HG02763 (cell line): ENCODE data around the gene KLHL2.
A peak's percentile ranks its signal among the peaks of the same experiment; 100 is the strongest.
"Not testable (repeated sequence)": the region's sequence is repeated elsewhere in the genome, so short reads cannot be mapped to it uniquely, and the experiment has no call there.

Experiments used
- ATAC-seq: cut with Tn5 transposase; IDR thresholded peaks from one replicate; pipeline ENCODE4 v1.9.1; 2021; ENCODE audit warnings: mild to moderate bottlenecking, moderate library complexity; ENCODE audit not compliant: unreplicated experiment

Gene KLHL2, protein sequence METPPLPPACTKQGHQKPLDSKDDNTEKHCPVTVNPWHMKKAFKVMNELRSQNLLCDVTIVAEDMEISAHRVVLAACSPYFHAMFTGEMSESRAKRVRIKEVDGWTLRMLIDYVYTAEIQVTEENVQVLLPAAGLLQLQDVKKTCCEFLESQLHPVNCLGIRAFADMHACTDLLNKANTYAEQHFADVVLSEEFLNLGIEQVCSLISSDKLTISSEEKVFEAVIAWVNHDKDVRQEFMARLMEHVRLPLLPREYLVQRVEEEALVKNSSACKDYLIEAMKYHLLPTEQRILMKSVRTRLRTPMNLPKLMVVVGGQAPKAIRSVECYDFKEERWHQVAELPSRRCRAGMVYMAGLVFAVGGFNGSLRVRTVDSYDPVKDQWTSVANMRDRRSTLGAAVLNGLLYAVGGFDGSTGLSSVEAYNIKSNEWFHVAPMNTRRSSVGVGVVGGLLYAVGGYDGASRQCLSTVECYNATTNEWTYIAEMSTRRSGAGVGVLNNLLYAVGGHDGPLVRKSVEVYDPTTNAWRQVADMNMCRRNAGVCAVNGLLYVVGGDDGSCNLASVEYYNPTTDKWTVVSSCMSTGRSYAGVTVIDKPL

DNA sequence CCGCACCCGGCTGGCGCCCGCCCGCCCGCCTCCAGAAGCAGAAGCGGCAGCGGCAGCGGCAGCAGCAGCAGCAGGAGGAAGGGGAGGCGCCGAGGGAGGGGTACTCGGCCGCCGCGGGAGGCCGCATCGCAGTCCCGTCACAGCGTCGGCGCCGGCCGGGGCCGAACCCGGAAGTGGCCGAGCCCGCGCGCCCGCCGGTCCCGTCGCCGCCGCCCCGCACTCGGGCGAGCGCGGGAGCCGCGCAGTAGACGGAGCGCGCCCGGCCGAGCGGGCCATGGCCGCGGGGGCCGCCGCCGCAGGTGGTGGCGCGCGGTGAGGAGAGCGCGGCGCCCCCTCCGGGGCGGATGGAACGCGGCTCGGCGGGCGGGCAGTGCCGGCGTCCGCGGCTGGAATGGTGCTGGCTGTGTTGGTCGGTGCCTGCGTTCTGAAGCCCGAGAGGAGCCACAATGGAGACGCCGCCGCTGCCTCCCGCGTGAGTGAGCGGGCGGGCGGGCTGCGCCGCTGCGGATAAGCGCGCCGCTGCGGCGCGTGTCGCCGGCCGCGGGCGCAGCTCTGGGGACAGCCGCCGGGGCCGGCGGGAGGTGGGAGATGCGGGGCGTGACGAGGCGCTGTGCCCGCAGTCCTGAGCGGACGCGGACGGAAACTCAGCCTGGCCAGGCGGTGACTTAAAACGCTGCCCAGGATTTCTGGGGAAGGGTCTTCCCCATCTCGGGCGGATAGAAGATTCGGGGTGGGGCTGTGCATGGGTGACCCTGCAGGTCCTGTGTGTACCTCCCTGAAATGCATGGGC lies at the start of gene KLHL2:
KLHL2 (plus strand) TSS at position 131 of the 790 bp plus-strand sequence; CDS start at position 447, 316 bp downstream.
- peak; percentile 83 for ATAC-seq

GRCh38 chr4:165158762-165159161 lies 48.6 kb upstream of the KLHL2 start:
- no peak for ATAC-seq

- no peak for ATAC-seq
Measured at GRCh38 chr4:165164257-165164656, 43.1 kb upstream of the KLHL2 start.

DNA sequence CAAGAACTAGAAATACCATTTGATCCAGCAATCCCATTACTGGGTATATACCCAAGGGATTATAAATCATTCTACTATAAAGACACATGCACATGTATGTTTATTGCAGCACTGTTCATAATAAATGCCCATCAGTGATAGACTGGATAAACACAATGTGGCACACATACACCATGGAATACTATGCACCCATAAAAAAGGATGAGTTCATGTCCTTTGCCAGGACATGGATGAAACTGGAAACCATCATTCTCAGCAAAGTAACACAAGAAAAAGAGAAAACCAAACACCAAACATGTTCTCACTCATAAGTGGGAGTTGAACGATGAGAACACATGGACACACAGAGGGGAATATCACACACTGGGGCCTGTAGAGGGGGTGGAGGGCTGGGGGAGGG lies 40.5 kb upstream of the KLHL2 start:
- ATAC-seq, result not testable (repeated sequence)

DNA sequence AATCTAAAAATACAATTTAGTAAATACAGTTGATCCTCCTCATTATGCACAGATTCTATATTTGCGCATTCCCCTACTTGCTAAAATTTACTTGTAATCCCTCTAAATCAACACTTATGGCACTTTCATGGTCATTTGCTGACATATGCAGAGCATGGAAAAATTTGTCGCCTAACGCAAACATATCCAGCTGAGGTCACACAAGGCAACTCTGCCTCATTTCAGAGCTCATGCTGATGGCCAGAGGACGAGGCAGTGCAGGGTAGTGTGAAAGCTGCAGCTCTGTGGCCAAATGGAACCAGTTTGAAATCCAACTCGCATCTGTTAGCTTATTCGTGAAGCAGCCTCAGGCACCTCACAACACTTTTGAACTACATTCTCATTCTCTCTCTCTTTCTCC lies 39.7 kb upstream of the KLHL2 start:
- ATAC-seq, result no peak

DNA sequence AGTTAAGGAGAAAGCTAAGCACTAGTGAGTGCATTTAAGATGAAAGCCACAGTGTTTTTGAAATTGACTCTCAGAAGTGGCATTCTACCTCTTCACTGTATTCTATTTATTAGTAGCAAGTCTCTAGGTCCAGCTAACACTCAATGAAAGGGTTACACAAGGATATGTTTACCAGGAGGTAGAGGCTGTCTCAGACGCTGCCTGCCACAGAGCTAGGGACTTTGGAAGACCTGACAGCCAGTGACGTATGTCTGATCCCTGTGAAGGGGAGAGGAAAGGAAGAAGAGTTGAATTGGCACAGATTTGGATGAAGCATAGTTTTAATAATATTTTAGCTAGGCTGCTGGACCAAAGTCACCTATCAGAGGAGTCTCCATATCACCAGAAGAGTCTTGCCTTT lies 36.5 kb upstream of the KLHL2 start:
- ATAC-seq, result no peak

DNA sequence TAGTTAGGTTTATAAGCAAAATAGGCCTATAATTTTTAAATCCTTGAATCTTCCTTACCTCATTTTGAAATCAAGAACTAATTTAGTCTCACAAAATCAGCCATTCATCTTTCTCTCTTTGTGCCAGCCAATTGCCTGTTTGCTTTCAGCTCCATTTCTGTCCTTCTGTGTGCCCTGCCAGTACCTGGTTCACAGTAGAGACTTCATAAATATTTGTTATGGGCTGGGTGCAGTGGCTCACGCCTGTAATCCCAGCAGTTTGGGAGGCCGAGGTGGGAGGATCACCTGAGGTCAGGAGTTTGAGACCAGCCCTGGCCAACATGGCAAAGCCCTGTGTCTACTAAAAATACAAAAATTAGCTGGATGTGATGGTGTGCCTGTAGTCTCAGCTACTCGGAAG lies 31.9 kb upstream of the KLHL2 start:
- ATAC-seq, result not testable (repeated sequence)

DNA sequence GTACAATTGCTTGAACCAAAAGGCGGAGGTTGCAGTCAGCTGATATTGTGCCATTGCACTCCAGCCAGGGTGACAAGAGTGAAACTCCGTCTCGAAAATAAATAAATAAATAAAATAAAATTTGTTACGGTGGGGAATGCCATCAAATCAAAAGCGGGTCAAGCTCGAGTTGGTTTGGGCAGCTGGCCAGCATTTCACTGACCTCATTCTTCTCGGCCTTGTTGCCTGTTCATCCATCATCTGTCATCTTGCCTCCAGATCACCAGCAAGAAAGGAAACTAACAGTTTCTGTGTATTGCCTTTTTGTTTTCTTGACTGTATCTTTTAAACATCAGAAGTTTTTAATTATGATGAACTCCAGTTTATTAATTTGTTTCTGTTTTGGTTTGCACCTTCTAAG lies 31.5 kb upstream of the KLHL2 start:
- no peak for ATAC-seq

DNA sequence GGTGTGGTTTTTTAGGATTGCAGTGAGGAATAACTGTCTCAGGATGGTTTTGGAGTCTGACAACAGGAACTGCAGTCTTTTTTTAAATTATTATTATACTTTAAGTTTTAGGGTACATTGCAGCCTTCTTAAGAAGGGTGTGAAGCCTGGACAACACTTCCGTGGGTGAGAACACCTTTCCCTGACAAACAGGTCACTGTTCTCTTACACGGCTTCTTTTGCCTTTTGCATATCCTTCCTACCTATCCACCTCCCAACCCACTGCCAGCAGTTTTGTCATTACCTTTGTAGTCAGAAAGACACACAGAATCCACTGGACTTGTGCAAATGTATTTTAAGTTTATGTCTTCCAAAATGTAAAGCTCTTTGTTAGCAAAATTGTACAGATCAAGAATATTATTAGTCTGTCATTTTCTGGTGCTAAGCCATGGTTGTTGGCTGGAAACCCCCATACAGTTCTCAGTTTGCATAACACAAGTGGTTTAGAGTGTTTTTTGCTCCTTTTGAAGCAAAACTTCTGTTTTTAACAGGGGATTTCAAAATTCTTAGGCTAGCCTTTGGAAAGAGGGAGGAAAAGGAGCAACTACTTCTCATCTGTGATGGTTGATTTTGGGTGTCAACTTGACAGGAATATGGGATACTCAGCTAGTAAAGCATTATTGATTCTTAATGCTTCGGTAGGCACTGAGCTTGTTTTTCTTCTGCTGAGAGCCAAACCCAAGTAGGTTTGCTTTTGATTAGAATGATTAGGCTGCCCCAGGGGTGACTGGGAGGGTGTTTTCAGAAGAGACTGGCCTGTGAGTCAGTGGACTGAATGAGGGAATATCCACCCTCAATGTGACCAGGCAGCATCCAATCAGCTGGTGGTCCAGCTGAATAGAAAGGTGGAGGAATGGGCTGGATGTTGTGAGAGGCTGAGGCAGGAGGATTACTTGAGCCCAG lies 29.4 kb upstream of the KLHL2 start:
- peak; percentile 56 for ATAC-seq

- no peak for ATAC-seq
Measured at GRCh38 chr4:165184220-165184619, 23.1 kb upstream of the KLHL2 start.

GRCh38 chr4:165184998-165185397 lies 22.4 kb upstream of the KLHL2 start:
- ATAC-seq, result not testable (repeated sequence)

DNA sequence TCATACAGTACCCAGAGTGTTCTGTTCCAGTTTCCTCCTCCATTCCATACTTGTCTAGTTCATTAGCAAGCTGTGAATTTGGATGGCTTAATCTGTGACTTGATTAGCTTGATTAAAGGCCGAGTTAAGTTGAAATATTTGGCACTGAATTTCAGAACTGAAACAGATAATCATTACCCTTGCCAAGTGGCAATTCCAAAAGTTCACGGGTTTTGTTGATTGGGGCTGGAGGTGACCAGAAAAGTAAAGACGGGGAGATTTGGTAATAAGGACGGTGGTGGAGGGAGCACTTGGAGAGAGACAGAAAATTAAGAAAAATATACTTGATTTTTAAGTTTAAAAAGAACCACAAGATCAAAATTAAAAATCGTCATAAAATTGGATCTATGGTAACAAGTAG lies 21.9 kb upstream of the KLHL2 start:
- no peak for ATAC-seq

- no peak for ATAC-seq
Measured at GRCh38 chr4:165190591-165191347, 16.6 kb upstream of the KLHL2 start.

DNA sequence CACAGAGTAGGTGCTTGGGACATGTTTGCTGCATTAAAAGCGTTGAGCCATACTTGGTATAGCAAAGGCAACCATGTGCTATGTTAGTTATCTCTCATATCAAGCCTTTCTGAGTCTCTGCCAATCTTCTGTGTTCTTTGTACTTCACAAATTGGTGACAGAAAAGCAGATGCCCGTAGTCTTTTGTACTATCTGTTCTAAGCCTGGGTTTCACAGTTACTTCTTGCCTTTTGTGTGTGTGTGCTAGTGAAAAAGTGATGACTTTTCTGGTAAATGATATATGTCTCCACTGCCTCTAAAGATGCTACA lies 16.1 kb upstream of the KLHL2 start:
- ATAC-seq, result no peak

- no peak for ATAC-seq
Measured at GRCh38 chr4:165191814-165192499, 15.4 kb upstream of the KLHL2 start.

DNA sequence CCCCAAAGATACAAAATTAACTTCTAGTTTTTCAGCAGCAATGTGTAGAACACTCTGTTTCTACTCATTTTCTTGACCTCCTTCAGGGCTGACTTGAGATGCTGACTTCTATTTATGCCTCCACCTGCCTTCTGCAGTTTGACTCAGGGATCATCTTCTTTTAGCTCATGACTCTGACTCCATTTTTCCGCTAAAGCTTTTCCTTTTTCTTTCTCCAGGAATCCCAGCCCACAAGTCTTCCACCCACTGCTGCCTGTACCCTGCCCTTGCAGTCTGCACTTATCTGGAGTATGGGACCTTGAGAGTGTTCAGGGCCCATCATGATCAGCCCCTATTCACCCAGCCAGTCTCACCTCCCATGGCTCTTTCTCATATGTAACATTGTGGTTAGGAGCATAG lies 14.9 kb upstream of the KLHL2 start:
- ATAC-seq, result no peak

DNA sequence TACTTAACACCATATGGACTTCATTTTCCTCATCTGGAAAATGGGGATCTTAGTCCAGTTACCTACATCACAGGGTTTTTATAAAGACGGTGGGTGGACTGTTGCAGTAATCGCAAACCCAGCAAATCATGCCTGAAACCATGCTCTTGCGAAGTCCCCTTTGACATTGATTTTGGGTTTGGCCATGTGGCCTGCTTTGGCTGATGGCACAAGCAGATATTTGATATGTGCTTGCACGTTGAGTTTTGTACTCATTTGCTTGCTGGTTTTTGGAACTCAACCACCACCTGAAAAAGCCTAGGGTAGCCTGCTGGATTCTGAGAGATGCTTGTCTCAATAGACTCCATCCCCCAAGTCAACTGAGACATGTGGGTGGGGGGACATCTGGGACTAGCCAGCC lies 14.4 kb upstream of the KLHL2 start:
- ATAC-seq, result no peak

GRCh38 chr4:165194368-165194767 lies 13.0 kb upstream of the KLHL2 start:
- no peak for ATAC-seq

DNA sequence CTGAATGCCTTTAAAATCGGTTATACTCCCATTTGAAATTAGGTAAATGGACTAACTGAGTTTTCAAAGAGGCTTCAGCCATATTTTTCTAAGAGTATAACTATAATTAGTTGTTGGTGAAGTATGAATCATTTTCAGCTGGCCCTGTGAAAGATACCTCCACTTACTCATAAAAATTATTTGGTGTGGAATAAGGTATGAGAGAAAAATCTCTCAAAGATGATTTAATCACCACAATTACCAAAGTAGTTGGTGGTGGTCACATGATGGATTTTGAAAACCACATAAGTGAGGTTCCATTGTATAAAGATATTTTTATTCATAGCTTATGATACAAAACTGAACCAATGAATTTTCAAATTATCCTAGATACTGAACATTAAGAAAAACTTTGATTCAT lies 9.0 kb upstream of the KLHL2 start:
- no peak for ATAC-seq

GRCh38 chr4:165199286-165199685 lies 8.1 kb upstream of the KLHL2 start:
- no peak for ATAC-seq
